ENCODE measurements around the gene ACACA. TPM values are rescaled to one million over a fixed set of nuclear protein-coding genes. Genes with fewer than 3 reads are reported as not detected.
A peak's percentile ranks its signal among the peaks of the same experiment; 100 is the strongest.

ACACA gene
- total and polyA plus RNA-seq, 9 of the 15 experiments (the other 6 are each of a cell fraction or from before 2014, with no cell fraction given): 35.9 to 135 (median 88.4) TPM

DNA sequence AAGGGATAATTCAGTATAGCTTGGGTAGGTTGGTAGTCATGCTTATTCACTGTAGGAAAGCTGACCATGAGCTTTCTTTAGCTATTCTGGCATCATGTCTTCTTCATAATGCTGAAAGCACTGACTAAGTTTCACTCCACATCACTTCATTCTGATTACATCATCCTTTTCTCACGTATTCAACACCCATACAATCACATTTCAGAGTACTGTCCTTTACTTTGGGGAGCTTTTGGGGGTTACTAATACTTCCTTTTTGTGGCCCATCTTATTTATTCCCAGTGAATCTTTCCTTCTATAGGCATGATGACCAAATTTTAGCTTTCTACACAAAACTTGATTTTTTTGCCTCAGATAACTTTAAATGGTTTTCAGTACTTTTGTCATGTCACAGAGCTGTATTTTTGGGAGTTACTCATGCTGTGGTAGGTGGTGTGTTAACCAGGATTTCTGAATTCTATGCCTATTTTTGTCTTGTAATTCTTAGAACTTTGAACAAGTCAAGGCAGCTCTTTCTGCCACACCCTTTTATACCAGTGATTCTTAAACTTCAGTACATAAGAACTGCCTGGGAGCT lies 23.5 kb upstream of the ACACA start (continued):
- TF ChIP-seq SAFB (IDR thresholded peaks at IDR 0.05; ENCODE audit: borderline replicate concordance, low read depth, low read length): no peak
- TF ChIP-seq CXXC5 (CRISPR knock-in tag; IDR thresholded peaks at IDR 0.05): peak; percentile 38
- peak; percentile 46; the same call in 1 of the 2 replicates for TF ChIP-seq BACH1 (tag; IDR thresholded peaks at IDR 0.05)
- TF ChIP-seq RBBP5 (IDR thresholded peaks at IDR 0.05; ENCODE audit: borderline replicate concordance, insufficient read depth, low read length, poor library complexity, severe bottlenecking): no peak
- no peak for TF ChIP-seq ATF1 (CRISPR knock-in tag; IDR thresholded peaks at IDR 0.05)
- TF ChIP-seq ATF1 (tag; IDR thresholded peaks at IDR 0.05): 0 out of 2 replicates have a peak, but pooled peaks have one; percentile 34
- TF ChIP-seq THRAP3 (IDR thresholded peaks at IDR 0.05; ENCODE audit: borderline replicate concordance): no peak
- no peak for TF ChIP-seq RBM25 (IDR thresholded peaks at IDR 0.05; ENCODE audit: low read depth, low read length, severe bottlenecking)
- TF ChIP-seq, protein P1, sequence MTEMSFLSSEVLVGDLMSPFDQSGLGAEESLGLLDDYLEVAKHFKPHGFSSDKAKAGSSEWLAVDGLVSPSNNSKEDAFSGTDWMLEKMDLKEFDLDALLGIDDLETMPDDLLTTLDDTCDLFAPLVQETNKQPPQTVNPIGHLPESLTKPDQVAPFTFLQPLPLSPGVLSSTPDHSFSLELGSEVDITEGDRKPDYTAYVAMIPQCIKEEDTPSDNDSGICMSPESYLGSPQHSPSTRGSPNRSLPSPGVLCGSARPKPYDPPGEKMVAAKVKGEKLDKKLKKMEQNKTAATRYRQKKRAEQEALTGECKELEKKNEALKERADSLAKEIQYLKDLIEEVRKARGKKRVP (CRISPR knock-in tag; IDR thresholded peaks at IDR 0.05): peak; percentile 78
- TF ChIP-seq ZNF589 (CRISPR knock-in tag; IDR thresholded peaks at IDR 0.05; ENCODE audit: low read depth): 0 out of 2 replicates have a peak, but pooled peaks have one; percentile 48

DNA sequence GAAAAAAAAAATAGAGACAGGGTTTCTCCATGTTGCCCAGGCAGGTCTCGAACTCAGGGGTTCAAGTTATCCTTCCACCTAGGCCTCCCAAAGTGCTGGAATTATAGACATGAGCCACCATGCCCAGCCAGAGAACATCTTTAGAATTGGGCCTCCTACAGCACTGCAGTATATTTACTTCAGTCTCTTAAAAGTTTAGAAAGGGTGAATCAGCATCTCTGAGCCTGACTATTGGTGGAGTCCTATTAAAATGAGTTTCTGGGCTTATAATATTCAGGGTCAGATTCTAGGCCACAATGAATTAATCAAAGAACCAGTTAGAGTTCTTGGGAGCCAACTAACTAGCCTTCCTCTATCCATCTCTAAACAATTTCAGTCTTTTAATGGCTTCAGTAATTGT lies 22.8 kb upstream of the ACACA start:
- no TSS peak for BruUV-seq (replicated peaks)
- Histone ChIP-seq H3K36me3 (ENCODE audit: control insufficient read depth, insufficient read depth, low read length) (peaks cover 69% of the 10 kb centered on the region), H3K9me1 (ENCODE audit: control insufficient read depth, insufficient read depth, low read length) (no peaks in the 10 kb centered on the region), H3K9ac (ENCODE audit: insufficient read depth in 1 of 2, low read depth in 2 of 2, low read length in 2 of 2) (no peak overlapping the region), H2AFZ (ENCODE audit: low read depth, low read length) (no peak overlapping the region), H4K20me1 (replicated peaks; ENCODE audit: control insufficient read depth, insufficient read depth, low read length) (no peaks in the 10 kb centered on the region), H3K9me3 (replicated peaks; ENCODE audit: control insufficient read depth, insufficient read depth, low read depth, low read length) (no peaks in the 10 kb centered on the region), H3K27me3 (ENCODE audit: control insufficient read depth in 2 of 2, insufficient read depth in 2 of 2, low read length in 2 of 2) (no peaks in the 10 kb centered on the region), H3K79me2 (ENCODE audit: control insufficient read depth, insufficient read depth, low read length) (no peaks in the 10 kb centered on the region), H3K4me3 (no peak overlapping the region), H3K4me2 (ENCODE audit: insufficient read depth, low read length) (no peak overlapping the region), H3K27ac (ENCODE audit: extremely low read depth, low read depth, low read length) (peak overlapping the region; percentile 34; the same call in 1 of the 3 replicates), H3K4me1 (replicated peaks in 1 of 2; ENCODE audit: control insufficient read depth in 2 of 2, insufficient read depth in 2 of 2, low read length in 2 of 2) (peaks cover 5 to 11% of the 10 kb centered on the region in 2 experiments; a peak in 3 of 5 replicates)
- intact Hi-C loops (cut with micrococcal nuclease): no loop called here
- ATAC-seq (peak; percentile 57), FAIRE-seq (no peak), DNase-seq (ENCODE audit: extremely low read depth in 1 of 4, low spot score in 3 of 4) (no peak)
- POLR2A ChIA-PET: interaction anchor here (0.5 to 1.4 kb wide), 5 partner anchors 9 to 1753 kb away, joined by 3 to 12 read pairs (median 4); partner anchors contain the start of gene DUSP14
- CTCF ChIA-PET (ENCODE audit: low intra/inter-chr PET ratio): no interaction called here
- WGBS (ENCODE audit: insufficient coverage, low coverage, missing lambda C conversion rate): no CpG with 5 or more reads among the region's 1 CpG
- in situ Hi-C loops (cut with MboI): no loop called here
- TF ChIP-seq C11orf30 (IDR thresholded peaks at IDR 0.05; ENCODE audit: low read depth) (peak; percentile 27; the same call in 1 of the 2 replicates), NFE2 (IDR thresholded peaks at IDR 0.05; ENCODE audit: low read depth) (0 out of 2 replicates have a peak, but pooled peaks have one; percentile 18), ZNF436 (CRISPR knock-in tag; IDR thresholded peaks at IDR 0.05) (no peak)

Measured in K562 (cell line).